ENCODE results near the gene EHBP1.

Gene EHBP1

DNA sequence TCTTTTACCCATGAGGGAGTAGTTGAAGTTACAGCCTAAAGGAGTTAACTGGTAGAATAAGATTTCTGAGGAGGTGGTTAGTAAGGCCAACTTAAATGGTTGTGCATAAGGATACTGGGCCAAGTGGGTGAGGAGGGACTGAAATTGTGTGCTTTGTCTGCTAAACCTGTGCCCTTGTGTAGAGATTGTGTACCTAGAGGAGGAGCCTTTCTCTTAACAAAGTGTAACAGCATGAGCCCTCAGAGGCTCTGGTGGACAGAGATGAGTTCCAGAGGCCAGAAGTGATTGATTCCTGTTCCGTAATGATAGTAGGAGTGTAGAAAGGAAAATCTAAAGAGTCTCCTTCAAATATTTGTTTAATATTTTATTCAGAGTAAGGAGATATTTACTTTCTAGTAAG is 388.0 kb downstream of the EHBP1 start:
- no peak for DNase-seq
